GM23338 (cell line): ENCODE data around the gene TMIE.

Experiments
- EZH2 ChIP-seq: fragments of 200-600 bp; sonication (generic); IDR thresholded peaks from one replicate; pipeline ENCODE4 v1.8.0; 2017; ENCODE audit warnings: antibody characterized with exemption, mild to moderate bottlenecking, low read depth; ENCODE audit not compliant: unreplicated experiment
- POLR2AphosphoS5 ChIP-seq: IDR thresholded peaks from 2 replicates; pipeline ENCODE4 v1.6.1; 2016; ENCODE audit warnings: antibody characterized with exemption, low read depth
- TF ChIP-seq, protein P1 (sequence below), 2 experiments: fragments of 200-600 bp in 1 of 2; sonication (generic) in 1 of 2; conservative IDR thresholded peaks; 2 replicates each; pipeline versions ENCODE4 v1.5.1 to v1.6.1; 2016 to 2017; ENCODE audit warnings: antibody characterized with exemption in 2 of 2, low read depth in 2 of 2, mild to moderate bottlenecking in 2 of 2, moderate library complexity in 1 of 2

DNA sequence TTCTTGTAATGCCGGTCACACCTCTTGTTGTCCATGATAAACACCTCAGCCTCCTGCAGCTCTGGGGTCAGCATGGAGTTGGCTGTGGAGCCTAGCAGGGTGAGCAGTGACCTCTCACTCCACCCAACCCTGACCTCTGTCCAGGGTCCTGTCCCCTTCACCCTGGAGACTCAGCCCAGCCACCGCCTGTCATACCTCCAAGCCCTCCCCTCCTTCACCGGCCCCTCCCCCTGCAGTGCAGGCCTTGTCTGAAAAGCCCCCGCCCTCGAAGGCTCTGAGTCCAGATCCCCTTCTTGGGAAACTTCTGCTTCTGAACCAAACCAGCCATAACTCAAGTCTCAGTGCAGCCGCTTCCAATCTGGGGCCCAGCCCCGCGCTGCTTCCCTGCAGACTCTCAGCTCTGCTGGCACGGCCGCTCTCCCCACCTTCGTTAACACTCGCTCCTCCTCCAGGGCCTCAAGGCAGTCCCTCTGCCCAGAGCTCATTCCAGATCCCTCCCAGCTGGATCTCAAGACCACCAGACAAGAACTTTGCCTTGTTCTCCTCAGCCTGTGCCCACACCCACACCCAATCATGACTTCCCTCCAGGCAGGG lies 41.9 kb downstream of the TMIE start:
- TF ChIP-seq EZH2 (no peak), POLR2AphosphoS5 (no peak)
- TF ChIP-seq, protein P1, sequence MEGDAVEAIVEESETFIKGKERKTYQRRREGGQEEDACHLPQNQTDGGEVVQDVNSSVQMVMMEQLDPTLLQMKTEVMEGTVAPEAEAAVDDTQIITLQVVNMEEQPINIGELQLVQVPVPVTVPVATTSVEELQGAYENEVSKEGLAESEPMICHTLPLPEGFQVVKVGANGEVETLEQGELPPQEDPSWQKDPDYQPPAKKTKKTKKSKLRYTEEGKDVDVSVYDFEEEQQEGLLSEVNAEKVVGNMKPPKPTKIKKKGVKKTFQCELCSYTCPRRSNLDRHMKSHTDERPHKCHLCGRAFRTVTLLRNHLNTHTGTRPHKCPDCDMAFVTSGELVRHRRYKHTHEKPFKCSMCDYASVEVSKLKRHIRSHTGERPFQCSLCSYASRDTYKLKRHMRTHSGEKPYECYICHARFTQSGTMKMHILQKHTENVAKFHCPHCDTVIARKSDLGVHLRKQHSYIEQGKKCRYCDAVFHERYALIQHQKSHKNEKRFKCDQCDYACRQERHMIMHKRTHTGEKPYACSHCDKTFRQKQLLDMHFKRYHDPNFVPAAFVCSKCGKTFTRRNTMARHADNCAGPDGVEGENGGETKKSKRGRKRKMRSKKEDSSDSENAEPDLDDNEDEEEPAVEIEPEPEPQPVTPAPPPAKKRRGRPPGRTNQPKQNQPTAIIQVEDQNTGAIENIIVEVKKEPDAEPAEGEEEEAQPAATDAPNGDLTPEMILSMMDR (conservative IDR thresholded peaks at IDR 0.05; ENCODE audit: low read depth in 2 of 2), result no peak
